Testis (tissue), 2 donors: ENCODE data around the gene MUC5AC.

Source experiments
- POLR2A ChIP-seq: fragments of 450-650 bp; IDR thresholded peaks from one replicate; pipeline ENCODE4 v1.6.1; 2017; ENCODE audit warnings: antibody characterized with exemption, mild to moderate bottlenecking, moderate library complexity
- TF ChIP-seq, protein P1 (sequence below), 3 experiments: fragments of 450-650 bp in 2 of 3; fragments of 200-600 bp in 1 of 3; sonication (generic) in 1 of 3; IDR thresholded peaks; one replicate each; pipeline ENCODE4 v1.5.1; 2016 to 2019; ENCODE audit warnings: antibody characterized with exemption in 3 of 3, mild to moderate bottlenecking in 2 of 3, moderate library complexity in 1 of 3

DNA sequence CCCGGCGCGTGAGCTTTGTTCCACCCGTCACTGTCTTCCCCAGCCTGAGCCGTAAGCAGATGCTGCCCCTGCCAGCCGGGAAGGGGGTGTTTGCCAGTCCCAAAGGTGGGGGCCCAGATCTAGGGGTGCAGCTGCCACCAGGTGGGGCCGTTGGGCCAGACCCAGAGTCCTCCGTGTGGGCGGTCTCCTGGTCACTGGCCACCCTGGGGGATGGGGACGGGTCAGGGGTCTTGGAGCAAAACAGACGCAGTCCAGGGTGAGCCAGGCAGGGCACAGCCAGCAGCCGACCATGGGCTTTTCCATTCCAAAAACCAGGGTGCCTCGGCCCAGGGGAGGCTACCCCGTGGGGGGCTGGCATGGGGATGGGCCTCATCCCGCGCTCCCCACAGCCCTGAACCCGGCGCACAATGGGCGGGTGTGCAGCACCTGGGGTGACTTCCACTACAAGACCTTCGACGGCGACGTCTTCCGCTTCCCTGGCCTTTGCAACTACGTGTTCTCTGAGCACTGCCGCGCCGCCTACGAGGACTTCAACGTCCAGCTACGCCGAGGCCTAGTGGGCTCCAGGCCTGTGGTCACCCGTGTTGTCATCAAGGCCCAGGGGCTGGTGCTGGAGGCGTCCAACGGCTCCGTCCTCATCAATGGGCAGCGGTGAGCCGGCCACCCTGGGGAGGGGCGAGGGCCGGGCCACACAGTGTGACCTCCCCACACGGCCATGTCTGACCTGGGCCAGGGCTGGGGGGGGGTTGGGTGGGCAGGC, 68.7 kb downstream of the MUC5AC start:
- TF ChIP-seq, protein P1, sequence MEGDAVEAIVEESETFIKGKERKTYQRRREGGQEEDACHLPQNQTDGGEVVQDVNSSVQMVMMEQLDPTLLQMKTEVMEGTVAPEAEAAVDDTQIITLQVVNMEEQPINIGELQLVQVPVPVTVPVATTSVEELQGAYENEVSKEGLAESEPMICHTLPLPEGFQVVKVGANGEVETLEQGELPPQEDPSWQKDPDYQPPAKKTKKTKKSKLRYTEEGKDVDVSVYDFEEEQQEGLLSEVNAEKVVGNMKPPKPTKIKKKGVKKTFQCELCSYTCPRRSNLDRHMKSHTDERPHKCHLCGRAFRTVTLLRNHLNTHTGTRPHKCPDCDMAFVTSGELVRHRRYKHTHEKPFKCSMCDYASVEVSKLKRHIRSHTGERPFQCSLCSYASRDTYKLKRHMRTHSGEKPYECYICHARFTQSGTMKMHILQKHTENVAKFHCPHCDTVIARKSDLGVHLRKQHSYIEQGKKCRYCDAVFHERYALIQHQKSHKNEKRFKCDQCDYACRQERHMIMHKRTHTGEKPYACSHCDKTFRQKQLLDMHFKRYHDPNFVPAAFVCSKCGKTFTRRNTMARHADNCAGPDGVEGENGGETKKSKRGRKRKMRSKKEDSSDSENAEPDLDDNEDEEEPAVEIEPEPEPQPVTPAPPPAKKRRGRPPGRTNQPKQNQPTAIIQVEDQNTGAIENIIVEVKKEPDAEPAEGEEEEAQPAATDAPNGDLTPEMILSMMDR (IDR thresholded peaks at IDR 0.05), result no peak
- TF ChIP-seq POLR2A, result no peak
